HEK293T (cell line): ENCODE results near the gene SUZ12.
A peak's percentile ranks its signal among the peaks of the same experiment; 100 is the strongest.

ENCODE experiments used
- ARNT ChIP-seq: fragments of 450-650 bp; IDR thresholded peaks from 2 replicates; pipeline ENCODE4 v1.6.1; 2017; ENCODE audit warnings: mild to moderate bottlenecking
- BHLHE40 ChIP-seq: fragments of 450-650 bp; IDR thresholded peaks from 2 replicates; pipeline ENCODE4 v1.6.1; 2016; ENCODE audit warnings: mild to moderate bottlenecking, moderate library complexity, borderline replicate concordance
- ELF4 ChIP-seq: fragments of 450-650 bp; IDR thresholded peaks from 2 replicates; pipeline ENCODE4 v1.6.1; 2017; ENCODE audit warnings: antibody characterized with exemption
- FOXM1 ChIP-seq: fragments of 450-650 bp; IDR thresholded peaks from 2 replicates; pipeline ENCODE4 v1.6.1; 2017; ENCODE audit warnings: mild to moderate bottlenecking, borderline replicate concordance
- L3MBTL2 ChIP-seq: fragments of 450-650 bp; conservative IDR thresholded peaks from 2 replicates; pipeline ENCODE4 v1.6.1; 2016; ENCODE audit warnings: mild to moderate bottlenecking
- TARDBP ChIP-seq: fragments of 450-650 bp; IDR thresholded peaks from 2 replicates; pipeline ENCODE4 v1.6.1; 2016

- TF ChIP-seq L3MBTL2: no peak
- no peak for TF ChIP-seq FOXM1
- no peak for TF ChIP-seq ELF4
- no peak for TF ChIP-seq TARDBP
- no peak for TF ChIP-seq BHLHE40
- TF ChIP-seq ARNT: 0 out of 2 replicates have a peak, but pooled peaks have one; percentile 37
These were observed 78.6 kb downstream of the SUZ12 start for GRCh38 chr17:32015245-32016013.
